Stimulated activated CD4-positive, alpha-beta T cell treated with anti-CD3 and anti-CD28 coated beads, Interleukin-15, amount 100 ng/mL, for 1 hour (primary cell): Measurements from ENCODE around the gene RAB6C.
"Not testable (repeated sequence)": the region's sequence is repeated elsewhere in the genome, so short reads cannot be mapped to it uniquely, and the experiment has no call there.

ENCODE experiments used
- DNase-seq, 2 donors: peaks; one replicate each; pipeline ENCODE4 v3.0.0-alpha.2; 2020; ENCODE audit warnings: low read depth in 1 of 2, low spot score in 1 of 2

The RAB6C gene

DNA sequence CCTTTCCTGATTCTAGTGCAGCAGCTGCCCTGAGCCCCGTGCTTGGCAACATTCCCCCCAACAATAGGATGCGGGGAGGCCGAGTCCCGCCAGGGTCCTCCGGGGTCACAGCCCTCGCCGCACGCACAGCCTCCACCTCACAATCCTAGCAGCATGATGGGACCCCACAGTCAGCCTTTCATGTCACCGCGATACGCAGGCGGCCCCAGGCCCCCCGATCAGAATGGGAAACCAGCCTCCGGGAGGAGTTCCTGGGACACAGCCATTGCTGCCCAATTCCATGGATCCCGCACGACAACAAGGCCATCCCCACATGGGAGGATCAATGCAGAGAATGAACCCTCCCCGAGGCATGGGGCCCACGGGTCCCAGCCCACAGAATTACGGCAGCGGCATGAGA lies 13.7 kb downstream of the RAB6C start:
- DNase-seq = not testable (repeated sequence)

GRCh38 chr2:129996657-129997237 lies 17.3 kb downstream of the RAB6C start:
- not testable (repeated sequence) for DNase-seq

- not testable (repeated sequence) for DNase-seq
Observed at GRCh38 chr2:129998771-129999170, 19.3 kb downstream of the RAB6C start.

- not testable (repeated sequence) for DNase-seq
Observed at GRCh38 chr2:130005862-130006261, 26.4 kb downstream of the RAB6C start.

DNA sequence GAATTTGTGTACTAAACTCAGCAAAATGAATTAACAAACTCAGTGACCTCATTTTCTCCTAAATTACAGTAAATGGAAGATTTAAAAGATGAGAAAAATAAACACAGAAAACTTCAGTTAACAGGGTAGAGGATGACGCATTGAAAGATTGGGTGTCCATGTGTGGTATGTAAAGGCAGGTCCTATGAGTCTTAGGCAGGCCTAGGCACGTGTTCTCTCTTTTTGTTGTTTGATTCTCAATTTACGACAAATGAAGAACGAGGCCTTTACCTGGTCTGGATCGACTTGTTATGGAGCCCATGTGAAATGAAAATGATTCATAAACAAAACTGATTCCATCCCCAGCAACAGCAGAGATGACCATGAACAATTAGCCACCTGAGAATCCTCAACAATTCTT lies 37.2 kb downstream of the RAB6C start:
- DNase-seq = not testable (repeated sequence)

DNA sequence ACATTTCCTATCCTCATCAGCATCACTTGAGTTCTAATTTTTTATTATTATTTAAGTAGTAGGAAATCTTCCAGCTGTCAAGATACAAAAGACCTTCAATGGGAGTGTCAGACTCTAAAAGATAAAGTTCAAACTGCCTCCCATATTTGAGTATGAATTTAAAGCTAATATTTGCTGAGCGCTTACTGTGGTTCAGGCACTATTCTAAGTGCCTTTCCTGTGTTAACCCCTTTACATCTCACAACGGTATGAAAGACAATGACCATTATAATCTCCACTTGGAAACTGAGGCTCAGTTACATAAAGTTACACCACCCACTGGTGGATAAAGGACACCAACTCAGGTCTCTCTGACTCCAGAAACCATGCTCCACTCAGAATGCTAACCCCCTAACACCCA lies 39.9 kb downstream of the RAB6C start:
- no peak for DNase-seq

DNA sequence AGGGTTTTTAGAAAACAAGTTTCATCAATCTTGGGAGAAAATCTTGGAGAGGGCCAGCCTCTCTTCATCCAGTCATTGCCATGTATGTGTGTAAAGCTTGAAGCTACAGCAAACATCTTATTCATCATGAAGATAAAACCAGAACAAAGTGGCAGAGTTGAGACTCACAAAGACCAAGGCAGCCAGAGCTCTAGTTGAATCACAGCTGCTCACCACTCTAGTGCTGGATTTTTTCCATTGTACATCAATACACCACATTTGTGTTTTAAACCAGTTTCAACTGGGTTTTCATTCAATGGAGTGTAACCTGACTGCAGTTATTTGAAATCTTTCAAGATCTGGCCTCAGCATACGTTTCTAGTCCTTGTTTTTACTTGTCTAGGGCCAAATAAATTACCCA lies 40.6 kb downstream of the RAB6C start:
- DNase-seq = not testable (repeated sequence)

DNA sequence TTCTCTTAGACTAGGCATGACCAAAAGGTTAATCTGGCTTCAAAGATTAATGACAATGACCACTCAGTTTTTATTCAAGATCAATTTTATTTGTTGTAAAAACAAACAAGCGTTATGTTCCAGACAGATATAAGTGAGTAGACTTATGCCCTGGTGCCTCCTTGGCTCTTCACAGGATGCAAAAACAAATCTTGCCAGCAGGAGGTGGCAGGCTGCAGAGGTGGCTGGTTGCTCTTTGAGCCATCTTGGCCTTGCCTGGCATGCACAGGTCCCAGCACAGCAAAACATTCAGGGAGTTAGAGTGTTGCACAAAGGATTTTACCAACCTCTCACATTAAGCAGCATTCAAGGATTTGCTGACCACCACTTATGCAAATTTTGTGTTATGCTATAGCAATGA lies 46.5 kb downstream of the RAB6C start:
- DNase-seq = not testable (repeated sequence)
